HEK293 (cell line): Measurements from ENCODE around the gene ITSN1.

Experiments
- CTCF ChIA-PET: fragments of 350-600 bp; formaldehyde crosslinking; extraction: SDS; loops from one replicate; lab custom pipeline; 2021; ENCODE audit warnings: antibody characterized with exemption; lab: Yijun Ruan, JAX
- POLR2A ChIA-PET: fragments of 300-600 bp; formaldehyde crosslinking; extraction: SDS; loops from one replicate; lab custom pipeline; 2020; ENCODE audit warnings: antibody characterized with exemption, inconsistent platforms; lab: Yijun Ruan, JAX
- H3K27ac ChIP-seq: fragments of 200-500 bp; sonication (Bioruptor generic); 2 replicates; pipeline ENCODE4 v1.5.1; 2014; ENCODE audit warnings: low read depth, low read length, control low read depth, inconsistent platforms; ENCODE audit errors: extremely low read depth
- H3K36me3 ChIP-seq, 2 experiments: fragments of 200-500 bp in 1 of 2; sonication (Bioruptor generic) in 1 of 2; 1 replicate in 1 of 2; 2 replicates in 1 of 2; pipeline ENCODE4 v1.5.1; 2014 to 2017; ENCODE audit warnings: inconsistent platforms in 2 of 2, low read length in 2 of 2; ENCODE audit not compliant: control insufficient read depth in 2 of 2, insufficient read depth in 1 of 2
- H3K4me1 ChIP-seq: fragments of 200-500 bp; sonication (Bioruptor generic); 2 replicates; pipeline ENCODE4 v1.5.1; 2014; ENCODE audit warnings: mild to moderate bottlenecking, low read length, inconsistent platforms; ENCODE audit not compliant: control insufficient read depth, insufficient read depth
- H3K4me3 ChIP-seq: 2 replicates; pipeline ENCODE4 v1.5.1; 2011; ENCODE audit warnings: low read depth, mild to moderate bottlenecking, control low read depth, low read length, moderate library complexity
- H3K9me3 ChIP-seq: fragments of 200-500 bp; sonication (Bioruptor generic); 2 replicates; pipeline ENCODE4 v1.5.1; 2014; ENCODE audit warnings: low read depth, low read length, inconsistent platforms; ENCODE audit not compliant: control insufficient read depth, insufficient read depth
- GLIS1 ChIP-seq: fragments of 450-650 bp; formaldehyde crosslinking; IDR thresholded peaks from 2 replicates; pipeline ENCODE4 v1.5.1; 2016; ENCODE audit warnings: missing biosample characterization, missing genetic modification characterization
- IKZF3 ChIP-seq: fragments of 450-650 bp; IDR thresholded peaks from 2 replicates; pipeline ENCODE4 v1.5.0; 2018; ENCODE audit warnings: missing biosample characterization, mild to moderate bottlenecking, missing genetic modification characterization, moderate library complexity
- KLF8 ChIP-seq: fragments of 450-650 bp; formaldehyde crosslinking; IDR thresholded peaks from 2 replicates; pipeline ENCODE4 v1.5.1; 2016; ENCODE audit warnings: missing biosample characterization, missing genetic modification characterization
- OSR2 ChIP-seq: fragments of 450-650 bp; formaldehyde crosslinking; IDR thresholded peaks from 2 replicates; pipeline ENCODE4 v1.5.1; 2016; ENCODE audit warnings: missing biosample characterization, missing genetic modification characterization
- PRDM6 ChIP-seq: fragments of 450-650 bp; formaldehyde crosslinking; IDR thresholded peaks from 2 replicates; pipeline ENCODE4 v1.5.1; 2017; ENCODE audit warnings: missing biosample characterization, missing genetic modification characterization
- ZBTB17 ChIP-seq: fragments of 450-650 bp; formaldehyde crosslinking; IDR thresholded peaks from 2 replicates; pipeline ENCODE4 v1.5.1; 2016; ENCODE audit warnings: missing biosample characterization, missing genetic modification characterization
- ZNF138 ChIP-seq: fragments of 450-650 bp; formaldehyde crosslinking; IDR thresholded peaks from 2 replicates; pipeline ENCODE4 v1.5.1; 2016; ENCODE audit warnings: missing biosample characterization, missing genetic modification characterization, borderline replicate concordance
- ZNF211 ChIP-seq: fragments of 450-650 bp; formaldehyde crosslinking; IDR thresholded peaks from 2 replicates; pipeline ENCODE4 v1.5.1; 2016; ENCODE audit warnings: low read depth, missing biosample characterization, missing genetic modification characterization
- ZNF362 ChIP-seq: fragments of 450-650 bp; formaldehyde crosslinking; IDR thresholded peaks from 2 replicates; pipeline ENCODE4 v1.5.1; 2016; ENCODE audit warnings: missing biosample characterization, missing genetic modification characterization
- ZNF394 ChIP-seq: fragments of 450-650 bp; formaldehyde crosslinking; IDR thresholded peaks from 2 replicates; pipeline ENCODE4 v1.5.1; 2016; ENCODE audit warnings: missing biosample characterization, missing genetic modification characterization, mild to moderate bottlenecking, moderate library complexity, borderline replicate concordance
- ZNF600 ChIP-seq: fragments of 450-650 bp; formaldehyde crosslinking; IDR thresholded peaks from 2 replicates; pipeline ENCODE4 v1.5.1; 2016; ENCODE audit warnings: missing biosample characterization, missing genetic modification characterization
- ZNF692 ChIP-seq: fragments of 450-650 bp; formaldehyde crosslinking; IDR thresholded peaks from 2 replicates; pipeline ENCODE4 v1.5.1; 2016; ENCODE audit warnings: missing biosample characterization, missing genetic modification characterization
- ZSCAN23 ChIP-seq: fragments of 450-650 bp; formaldehyde crosslinking; IDR thresholded peaks from 2 replicates; pipeline ENCODE4 v1.5.1; 2016; ENCODE audit warnings: missing biosample characterization, missing genetic modification characterization

Gene ITSN1

GRCh38 chr21:33643658-33644311, 1.5 kb downstream of the ITSN1 start:
- Histone ChIP-seq H3K4me1 (peaks cover 13% of the 10 kb centered on the region), H3K9me3 (no peaks in the 10 kb centered on the region), H3K27ac (no peak overlapping the region)
- ChIA-PET POLR2A (interaction anchor here (0.7 to 1.7 kb wide), 4 partner anchors 12 to 75 kb away, joined by 3 to 4 read pairs (median 3); no protein-coding TSS in a partner anchor), CTCF (interaction anchor here (0.6 to 2.0 kb wide), 3 partner anchors 11 to 212 kb away, joined by 3 to 9 read pairs (median 4); no protein-coding TSS in a partner anchor)
- 0 out of 2 replicates have a peak, but pooled peaks have one; percentile 4 for TF ChIP-seq ZNF394 (tag by site-specific recombination)
- no peak for TF ChIP-seq ZNF692 (tag by site-specific recombination)
- peak; percentile 60 for TF ChIP-seq PRDM6 (tag by site-specific recombination)
- TF ChIP-seq ZBTB17 (tag by site-specific recombination), result peak; percentile 56; the same call in 1 of the 2 replicates
- TF ChIP-seq, all 188 proteins: peak for 3
- Histone ChIP-seq H3K4me3 (peak overlapping the region; percentile 62), H3K36me3 (peaks cover 0 to 4% of the 10 kb centered on the region in 2 experiments; a peak in 1 of 3 replicates)

GRCh38 chr21:33644383-33645074, 2.2 kb downstream of the ITSN1 start:
- H3K27ac ChIP-seq, result no peak overlapping the region
- no peaks in the 10 kb centered on the region for H3K9me3 ChIP-seq
- peaks cover 0 to 3% of the 10 kb centered on the region in 2 experiments; a peak in 1 of 3 replicates for H3K36me3 ChIP-seq
- ChIA-PET POLR2A (interaction anchor here (0.7 to 1.7 kb wide), 5 partner anchors 11 to 251 kb away, joined by 3 to 7 read pairs (median 3); no protein-coding TSS in a partner anchor), CTCF (interaction anchor here (0.6 to 2.0 kb wide), 4 partner anchors 10 to 211 kb away, joined by 3 to 9 read pairs (median 4); no protein-coding TSS in a partner anchor)
- TF ChIP-seq KLF8 (tag by site-specific recombination) (no peak), ZNF394 (tag by site-specific recombination) (0 out of 2 replicates have a peak, but pooled peaks have one; percentile 19), ZNF362 (tag by site-specific recombination) (peak; percentile 86), ZNF600 (peak; percentile 40; the same call in 1 of the 2 replicates), ZSCAN23 (tag by site-specific recombination) (no peak), PRDM6 (tag by site-specific recombination) (peak; percentile 76), GLIS1 (tag by site-specific recombination) (peak; percentile 19; the same call in 1 of the 2 replicates), OSR2 (peak; percentile 70), ZNF211 (no peak)
- H3K4me1 ChIP-seq, result peaks cover 13% of the 10 kb centered on the region
- no peak overlapping the region; the same call in 1 of the 2 replicates for H3K4me3 ChIP-seq

GRCh38 chr21:33645730-33646129, 3.4 kb downstream of the ITSN1 start:
- CTCF ChIA-PET, result interaction anchor here (1.5 to 2.0 kb wide), 2 partner anchors 99 to 210 kb away, joined by 3 to 9 read pairs; no protein-coding TSS in a partner anchor
- Histone ChIP-seq H3K36me3 (no peaks in the 10 kb centered on the region), H3K4me3 (no peak overlapping the region), H3K27ac (no peak overlapping the region), H3K4me1 (peaks cover 15% of the 10 kb centered on the region), H3K9me3 (no peaks in the 10 kb centered on the region)
- POLR2A ChIA-PET, result interaction anchor here (1.7 kb wide), 1 partner anchor 10 kb away, joined by 4 read pairs; no protein-coding TSS in a partner anchor
- TF ChIP-seq ZNF138 (tag by site-specific recombination), result no peak
- 0 out of 2 replicates have a peak, but pooled peaks have one; percentile 31 for TF ChIP-seq IKZF3
- peak; percentile 10; the same call in 1 of the 2 replicates for TF ChIP-seq OSR2
